GM18499 (cell line): ENCODE results near the gene EMSY.

ENCODE experiments used
- ATAC-seq: cut with Tn5 transposase; IDR thresholded peaks from one replicate; pipeline ENCODE4 v1.9.1; 2021; ENCODE audit warnings: moderate number of reproducible peaks; ENCODE audit not compliant: insufficient read depth, unreplicated experiment

The EMSY gene

GRCh38 chr11:76448506-76448905 lies 3.7 kb downstream of the EMSY start:
- ATAC-seq = no peak

DNA sequence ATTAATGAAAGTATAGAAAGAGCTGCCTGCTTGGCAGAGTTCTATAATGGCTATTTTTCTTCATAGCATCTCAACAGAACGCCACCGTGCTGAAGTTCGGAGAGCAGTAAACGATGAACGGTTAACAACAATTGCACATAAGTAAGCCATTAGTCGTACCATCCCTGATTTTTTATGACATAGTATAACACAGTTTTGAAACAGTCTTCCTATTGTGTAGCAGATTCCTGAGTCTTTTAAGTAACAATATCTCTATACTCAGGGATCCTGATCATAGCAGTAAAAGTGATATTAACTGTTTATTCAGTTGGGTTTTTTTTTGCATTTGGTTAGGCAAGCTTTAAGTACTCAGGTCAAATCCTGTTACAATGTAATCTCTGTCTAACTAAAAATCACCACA lies 8.4 kb downstream of the EMSY start:
- no peak for ATAC-seq

GRCh38 chr11:76455331-76455730 lies 10.5 kb downstream of the EMSY start:
- no peak for ATAC-seq

GRCh38 chr11:76455931-76456330 lies 11.1 kb downstream of the EMSY start:
- ATAC-seq = no peak

DNA sequence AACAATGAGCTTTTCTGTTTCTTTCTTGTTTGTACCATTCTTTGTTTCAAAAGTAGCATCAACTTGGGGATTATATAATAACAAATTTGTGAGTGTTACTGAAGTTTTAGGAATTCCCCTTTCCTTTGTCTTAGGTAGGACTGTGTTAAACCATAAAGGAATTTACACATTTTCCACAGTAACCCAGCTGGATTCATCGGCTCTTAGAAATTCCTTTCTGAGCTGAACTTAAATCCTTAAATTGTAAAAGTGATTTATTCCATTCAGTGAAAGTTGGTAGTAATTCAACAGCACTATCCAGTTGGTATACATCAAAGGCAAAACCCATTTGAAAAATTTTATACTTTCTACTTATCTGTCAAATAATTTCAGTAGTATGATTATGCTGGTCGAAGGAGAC lies 11.8 kb downstream of the EMSY start:
- ATAC-seq = no peak

- no peak for ATAC-seq
Observed at GRCh38 chr11:76459299-76459698, 14.5 kb downstream of the EMSY start.

GRCh38 chr11:76459846-76460245 lies 15.0 kb downstream of the EMSY start:
- ATAC-seq = no peak

DNA sequence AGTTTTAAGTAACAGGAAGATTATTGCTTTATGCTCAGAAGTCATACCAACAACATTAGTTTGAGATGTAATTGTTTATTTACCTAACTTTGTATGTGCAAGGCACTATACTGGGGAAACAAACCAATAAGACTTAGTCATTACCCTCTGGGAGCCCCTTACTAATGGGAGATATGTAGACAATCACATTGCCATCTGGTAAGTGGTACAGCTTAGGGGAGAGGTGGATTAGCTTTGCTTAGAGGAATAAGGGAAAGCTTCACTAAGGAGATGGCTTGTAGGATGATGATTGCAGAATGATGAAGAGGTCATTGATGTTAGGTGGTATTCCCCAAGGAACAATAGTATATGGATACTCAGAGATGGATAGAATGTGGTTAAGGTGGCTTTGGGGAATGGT lies 17.5 kb downstream of the EMSY start:
- ATAC-seq = no peak

GRCh38 chr11:76465701-76466100 lies 20.9 kb downstream of the EMSY start:
- no peak for ATAC-seq

- no peak for ATAC-seq
Observed at GRCh38 chr11:76466666-76467065, 21.8 kb downstream of the EMSY start.

- no peak for ATAC-seq
Observed at GRCh38 chr11:76469141-76469540, 24.3 kb downstream of the EMSY start.

GRCh38 chr11:76471382-76471781 lies 26.6 kb downstream of the EMSY start:
- no peak for ATAC-seq

DNA sequence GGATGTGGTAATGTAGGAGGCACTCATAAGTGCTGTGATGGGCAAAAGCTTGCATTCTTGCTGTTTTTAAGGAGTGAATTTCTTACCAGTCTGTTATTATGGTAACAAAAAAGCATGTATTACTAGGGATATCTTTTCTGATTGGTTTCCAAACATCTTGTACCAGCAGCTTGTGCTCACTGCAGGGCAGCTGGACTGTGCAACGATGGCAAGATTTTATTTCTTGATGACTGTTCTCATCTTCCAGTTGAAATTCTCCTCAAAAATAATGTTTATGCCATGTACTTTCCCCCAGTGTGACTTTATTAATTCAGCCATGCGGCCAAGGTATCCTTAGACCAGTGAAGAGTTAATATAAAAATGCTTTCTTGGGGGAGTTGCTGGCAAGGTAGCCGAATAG lies 35.4 kb downstream of the EMSY start:
- no peak for ATAC-seq

GRCh38 chr11:76491644-76492043 lies 46.8 kb downstream of the EMSY start:
- ATAC-seq = no peak

DNA sequence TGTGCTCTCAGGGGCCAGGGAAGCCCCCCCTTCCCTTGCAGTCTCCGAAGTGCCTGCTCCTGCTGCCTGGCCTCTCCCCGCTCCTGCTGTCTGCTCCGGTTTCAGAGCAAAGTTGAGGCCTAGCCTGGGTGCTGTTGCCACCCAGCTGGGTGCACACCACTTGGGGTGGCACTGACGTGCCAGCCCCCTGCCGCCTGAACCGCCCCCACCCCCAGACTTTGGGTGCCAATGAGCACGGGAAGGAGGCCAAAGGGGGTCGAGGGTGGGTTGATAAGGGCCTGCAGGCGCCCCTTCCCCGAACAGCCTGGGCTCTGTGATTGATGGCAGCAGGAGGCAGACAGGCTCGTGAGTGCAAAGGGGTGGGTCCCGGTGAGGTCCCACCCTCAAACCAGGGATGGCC lies 48.2 kb downstream of the EMSY start:
- ATAC-seq = no peak

- ATAC-seq = no peak
Observed at GRCh38 chr11:76493626-76494539, 49.1 kb downstream of the EMSY start.

GRCh38 chr11:76495019-76495418 lies 50.2 kb downstream of the EMSY start:
- no peak for ATAC-seq

DNA sequence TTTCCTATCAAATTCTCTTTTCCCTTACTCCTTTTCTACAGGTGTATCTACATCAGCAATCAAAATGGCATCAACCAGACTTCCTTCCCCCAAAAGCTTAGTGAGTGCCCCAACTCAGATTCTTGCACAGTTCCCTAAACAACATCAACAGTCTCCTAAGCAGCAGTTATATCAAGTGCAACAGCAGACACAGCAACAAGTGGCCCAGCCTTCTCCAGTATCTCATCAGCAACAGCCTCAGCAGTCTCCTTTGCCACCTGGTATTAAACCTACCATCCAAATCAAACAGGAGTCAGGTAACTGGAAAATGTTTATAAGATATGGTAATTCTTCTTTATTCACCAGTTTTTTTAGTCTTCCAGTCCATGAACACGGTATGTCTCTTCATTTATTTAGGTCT lies 51.4 kb downstream of the EMSY start:
- no peak for ATAC-seq

- ATAC-seq = no peak
Observed at GRCh38 chr11:76501526-76502202, 56.8 kb downstream of the EMSY start.

DNA sequence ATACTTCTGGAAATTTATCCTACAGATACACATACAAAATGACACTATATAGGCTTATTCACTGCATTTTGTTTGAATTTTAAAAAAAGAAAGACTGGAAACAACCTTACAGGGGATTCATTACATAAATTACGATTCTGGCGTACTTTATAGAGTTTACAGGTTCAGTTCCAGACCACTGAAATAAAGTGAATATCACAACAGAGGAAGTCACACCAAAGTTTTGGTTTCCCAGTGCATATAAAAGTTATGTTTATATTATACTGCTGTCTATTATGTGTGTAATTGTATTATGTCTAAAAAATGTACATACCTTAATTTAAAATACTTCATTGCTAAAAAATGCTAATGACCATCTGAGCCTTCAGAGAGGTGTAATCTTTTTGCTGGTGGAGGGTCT lies 62.0 kb downstream of the EMSY start:
- no peak for ATAC-seq
